ENCODE results near the gene TSEN15.

GRCh38 chr1:184112176-184112948 lies 60.8 kb downstream of the TSEN15 start:
- no peak for TF ChIP-seq CTCF (IDR thresholded peaks at IDR 0.05)
- TF ChIP-seq POLR2A (IDR thresholded peaks at IDR 0.05), result no peak

All from right lobe of liver (tissue), 4 donors.